ENCODE measurements around the gene AIG1.

GRCh38 chr6:143149771-143150170 is 89.1 kb downstream of the AIG1 start:
- TF ChIP-seq CTCF (IDR thresholded peaks at IDR 0.05; ENCODE audit: poor library complexity) (no peak), EZH2phosphoT487 (IDR thresholded peaks at IDR 0.05; ENCODE audit: low read depth, severe bottlenecking, unreplicated experiment) (no peak), EZH2 (IDR thresholded peaks at IDR 0.05; ENCODE audit: borderline replicate concordance) (no peak)

Data from hepatocyte (in vitro differentiated cells).